Heart left ventricle (tissue), 16 donors: ENCODE results near the gene AHCYL2. TPM values are rescaled to one million over a fixed set of nuclear protein-coding genes. Genes with fewer than 3 reads are reported as not detected.
"Not testable (repeated sequence)": the region's sequence is repeated elsewhere in the genome, so short reads cannot be mapped to it uniquely, and the experiment has no call there.

Experiments
- ATAC-seq, 4 donors: fragments of 200-7000 bp; cut with Tn5 transposase; one replicate each; pipeline ENCODE4 v1.9.1; 2020 to 2022; ENCODE audit warnings: moderate library complexity in 4 of 4, mild to moderate bottlenecking in 3 of 4, moderate number of reproducible peaks in 1 of 4
- DNase-seq, 5 donors: peaks; one replicate each; pipeline ENCODE4 v3.0.0-alpha.2; 2020
- H3K27ac ChIP-seq, 12 donors: fragments of 200-600 bp; sonication (generic) in 4 of 12; one replicate each; pipeline versions ENCODE4 v1.5.0 to v1.8.0; 2016 to 2022; ENCODE audit warnings: mild to moderate bottlenecking in 2 of 12
- H3K27me3 ChIP-seq, 9 donors: fragments of 200-600 bp; sonication (generic) in 2 of 9; one replicate each; pipeline versions ENCODE4 v1.5.1 to v1.8.0; 2016 to 2022; ENCODE audit warnings: mild to moderate bottlenecking in 3 of 9
- H3K36me3 ChIP-seq, 9 donors: fragments of 200-600 bp; sonication (generic) in 2 of 9; one replicate each; pipeline versions ENCODE4 v1.5.0 to v1.8.0; 2018 to 2022; ENCODE audit warnings: mild to moderate bottlenecking in 2 of 9
- H3K4me1 ChIP-seq, 12 donors: fragments of 200-600 bp; sonication (generic) in 4 of 12; one replicate each; pipeline versions ENCODE4 v1.5.0 to v1.8.0; 2016 to 2022; ENCODE audit warnings: mild to moderate bottlenecking in 3 of 12
- H3K4me3 ChIP-seq, 12 donors: fragments of 200-600 bp; sonication (generic) in 4 of 12; one replicate each; pipeline versions ENCODE4 v1.5.0 to v1.8.0; 2017 to 2022; ENCODE audit warnings: mild to moderate bottlenecking in 9 of 12, moderate library complexity in 4 of 12
- H3K9me3 ChIP-seq, 12 donors: fragments of 200-600 bp; sonication (generic) in 4 of 12; one replicate each; pipeline versions ENCODE4 v1.5.0 to v1.8.0; 2016 to 2022; ENCODE audit warnings: mild to moderate bottlenecking in 1 of 12
- POLR2A ChIP-seq, 2 donors: fragments of 450-650 bp; IDR thresholded peaks; one replicate each; pipeline ENCODE4 v1.6.1; 2017; ENCODE audit warnings: antibody characterized with exemption in 2 of 2, mild to moderate bottlenecking in 2 of 2, moderate library complexity in 2 of 2
- WGBS, 4 donors: extraction: QIAGEN DNeasy Blood & Tissue Kit in 2 of 4; methylation state at CpG; one replicate each; pipeline versions ENCODE4 v1.1.5 to v1.1.7; 2013 to 2018; 5-methylcytosine and 5-hydroxymethylcytosine counted together
- intact Hi-C, 10 donors: fragments of 100-400 bp; cut with DNase I; formaldehyde crosslinking; loops; one replicate each; pipeline versions ENCODE4 v1.11.1 to v1.14.2; 2022
- polyA plus RNA-seq, 2 donors: library from polyadenylated mRNA; stranded (reverse); fragments of 200-250 nt; gene quantifications; one replicate each; pipeline ENCODE4 v1.2.3, GENCODE V29; 2013
- total RNA-seq, 9 donors: library from RNA; depleted of rRNA in 2 of 9; stranded (reverse); fragments of >200 nt in 2 of 9; fragmentation: NEBNext Ultra II Directional in 3 of 9; extraction: Animal tissue kit (Norgen Biotek cat#: 25700) in 3 of 9; gene quantifications; one replicate each; pipeline versions ENCODE4 v1.1.0 to v1.2.4, GENCODE V29; 2016 to 2023
- TF ChIP-seq, protein P1 (sequence below), 12 donors: fragments of 200-600 bp; sonication (generic) in 4 of 12; IDR thresholded peaks; one replicate each; pipeline versions ENCODE4 v1.5.0 to v1.8.0; 2018 to 2022; ENCODE audit warnings: antibody characterized with exemption in 12 of 12, mild to moderate bottlenecking in 5 of 12
- donor health status: ischemic (EF 13 %, LVEDD 7.1; RV severe dilation, severe dysfunction).
- donor health status: healthy with polysubstance abuse.
- donor health status: DM: no; HTN: yes; CAD: no.
- donor health status: DM: no; HTN: no; CAD: no.
- donor health status: ischemic (EF 25% LVEDD 6.9; RV normal size, moderate dysfunction).
- donor health status: ischemic (EF 25% LVEDD 5.7; RV mildly dilated, moderate dysfunction).
- donor health status: healthy.
- donor health status: DM: yes; HTN: yes; CAD: no.
- donor health status: ischemic (EF 35%, LVEDD 5.7; RV mildly dilated, moderate dysfunction).
- donor health status: nonischemic (EF 11% LVEDD 7.7; RV severe dilation, severe dysfunction).
- donor health status: DM: yes; HTN: yes; CAD: no.
- donor health status: PGD.
- donor health status: ischemic (EF 29% LVEDD 5.4; RV normal size, mild dysfunction).
- donor health status: nonischemic (EF 23%, LVEDD 6.1; RV moderate dilation, normal function).

AHCYL2 gene
- total and polyA plus RNA-seq, 11 donors = 1.3 to 7.6 (median 6.2) TPM

DNA sequence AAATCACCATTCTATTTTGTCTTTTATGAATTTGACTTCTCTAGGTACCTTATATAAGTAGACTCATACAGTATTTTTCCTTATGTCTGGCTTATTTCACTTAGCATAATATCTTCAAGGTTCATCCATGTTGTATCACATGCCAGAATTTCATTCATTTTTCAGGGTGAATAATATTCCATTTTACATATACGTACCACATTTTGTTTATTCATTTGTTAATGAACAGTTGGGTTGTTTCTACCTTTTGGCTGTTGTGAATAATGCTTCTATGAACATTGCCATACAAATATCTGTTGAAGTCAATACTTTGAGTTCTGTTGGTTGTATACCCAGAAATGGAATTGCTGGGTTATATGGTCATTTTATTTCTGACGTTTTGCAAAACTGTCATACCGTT lies 20.7 kb downstream of the AHCYL2 start:
- intact Hi-C loops = no loop called here
- no peak for TF ChIP-seq POLR2A (IDR thresholded peaks at IDR 0.05)
- TF ChIP-seq, protein P1, sequence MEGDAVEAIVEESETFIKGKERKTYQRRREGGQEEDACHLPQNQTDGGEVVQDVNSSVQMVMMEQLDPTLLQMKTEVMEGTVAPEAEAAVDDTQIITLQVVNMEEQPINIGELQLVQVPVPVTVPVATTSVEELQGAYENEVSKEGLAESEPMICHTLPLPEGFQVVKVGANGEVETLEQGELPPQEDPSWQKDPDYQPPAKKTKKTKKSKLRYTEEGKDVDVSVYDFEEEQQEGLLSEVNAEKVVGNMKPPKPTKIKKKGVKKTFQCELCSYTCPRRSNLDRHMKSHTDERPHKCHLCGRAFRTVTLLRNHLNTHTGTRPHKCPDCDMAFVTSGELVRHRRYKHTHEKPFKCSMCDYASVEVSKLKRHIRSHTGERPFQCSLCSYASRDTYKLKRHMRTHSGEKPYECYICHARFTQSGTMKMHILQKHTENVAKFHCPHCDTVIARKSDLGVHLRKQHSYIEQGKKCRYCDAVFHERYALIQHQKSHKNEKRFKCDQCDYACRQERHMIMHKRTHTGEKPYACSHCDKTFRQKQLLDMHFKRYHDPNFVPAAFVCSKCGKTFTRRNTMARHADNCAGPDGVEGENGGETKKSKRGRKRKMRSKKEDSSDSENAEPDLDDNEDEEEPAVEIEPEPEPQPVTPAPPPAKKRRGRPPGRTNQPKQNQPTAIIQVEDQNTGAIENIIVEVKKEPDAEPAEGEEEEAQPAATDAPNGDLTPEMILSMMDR (IDR thresholded peaks at IDR 0.05) = no peak
- no peak for ATAC-seq
- WGBS, 4 donors = 64 to 96% (median 73%) methylated on average over 3 of the region's 3 CpGs
- H3K27me3 ChIP-seq = no peaks in the 10 kb centered on the region
- no peak overlapping the region for H3K27ac ChIP-seq
- no peaks in the 10 kb centered on the region for H3K4me1 ChIP-seq
- H3K4me3 ChIP-seq = no peak overlapping the region
- no peak for DNase-seq
- no peaks in the 10 kb centered on the region for H3K36me3 ChIP-seq
- peaks cover 0 to 9% (median 0%) of the 10 kb centered on the region in 12 donors for H3K9me3 ChIP-seq

- no peak for TF ChIP-seq POLR2A (IDR thresholded peaks at IDR 0.05)
- TF ChIP-seq, protein P1 (IDR thresholded peaks at IDR 0.05) = no peak
- no peak for ATAC-seq
- DNase-seq = no peak
- 81 to 95% (median 88%) methylated on average over 2 of the region's 2 CpGs for WGBS, 4 donors
- Histone ChIP-seq H3K9me3 (peaks cover 0 to 9% (median 0%) of the 10 kb centered on the region in 12 donors), H3K27me3 (no peaks in the 10 kb centered on the region), H3K4me1 (peaks cover 0 to under 1% (median 0%) of the 10 kb centered on the region in 12 donors), H3K27ac (no peak overlapping the region), H3K4me3 (no peak overlapping the region), H3K36me3 (no peaks in the 10 kb centered on the region)
- intact Hi-C loops = no loop called here
These were observed 22.3 kb downstream of the AHCYL2 start for GRCh38 chr7:129247087-129247486.

- TF ChIP-seq, protein P1 (IDR thresholded peaks at IDR 0.05) = no peak
- TF ChIP-seq POLR2A (IDR thresholded peaks at IDR 0.05) = no peak
- no peak overlapping the region for H3K4me3 ChIP-seq
- H3K36me3 ChIP-seq = no peaks in the 10 kb centered on the region
- intact Hi-C loops = no loop called here
- WGBS, 4 donors = 84 to 92% (median 90%) methylated on average over 2 of the region's 2 CpGs
- no peak overlapping the region for H3K27ac ChIP-seq
- DNase-seq (no peak), ATAC-seq (no peak)
- H3K27me3 ChIP-seq = no peaks in the 10 kb centered on the region
- H3K4me1 ChIP-seq = peaks cover 0 to 5% (median 0%) of the 10 kb centered on the region in 12 donors
- H3K9me3 ChIP-seq = no peaks in the 10 kb centered on the region
These were observed 27.3 kb downstream of the AHCYL2 start for GRCh38 chr7:129252128-129252527.

- intact Hi-C loops, H3K9me3 ChIP-seq, H3K4me3 ChIP-seq, H3K4me1 ChIP-seq, H3K27ac ChIP-seq, H3K36me3 ChIP-seq, H3K27me3 ChIP-seq, DNase-seq, ATAC-seq: not testable (repeated sequence)
- WGBS, 4 donors = 91 to 96% (median 94%) methylated on average over 5 of the region's 5 CpGs
These were observed 27.8 kb downstream of the AHCYL2 start for GRCh38 chr7:129252603-129253002.

DNA sequence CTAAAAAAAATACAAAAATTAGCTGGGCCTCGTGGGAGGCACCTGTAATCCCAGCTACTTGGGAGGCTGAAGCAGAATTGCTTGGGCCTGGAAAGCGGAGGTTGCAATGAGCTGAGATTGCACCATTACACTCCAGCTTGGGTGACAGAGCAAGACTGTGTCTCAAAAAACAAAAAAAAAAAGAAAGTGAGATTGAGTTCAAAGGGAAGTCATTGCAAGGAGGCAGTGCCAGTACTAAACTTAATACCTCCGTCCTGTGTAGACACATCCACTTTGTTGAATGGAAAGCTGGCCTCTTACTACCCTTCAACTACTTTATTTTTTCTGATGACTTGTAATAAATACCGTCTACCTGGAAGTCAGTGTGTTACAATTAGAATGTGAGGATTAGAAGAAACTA lies 31.0 kb downstream of the AHCYL2 start:
- ATAC-seq (no peak), DNase-seq (no peak)
- Histone ChIP-seq H3K4me1 (peaks cover 0 to 13% (median 0%) of the 10 kb centered on the region in 12 donors), H3K36me3 (no peaks in the 10 kb centered on the region), H3K27me3 (no peaks in the 10 kb centered on the region), H3K4me3 (no peak overlapping the region), H3K9me3 (no peaks in the 10 kb centered on the region), H3K27ac (no peak overlapping the region)
- 92 to 94% (median 94%) methylated on average over 4 of the region's 4 CpGs for WGBS, 4 donors
- TF ChIP-seq, protein P1 (IDR thresholded peaks at IDR 0.05) = no peak
- intact Hi-C loops = no loop called here
